ENCODE measurements around the gene UGT2A3.

DNA sequence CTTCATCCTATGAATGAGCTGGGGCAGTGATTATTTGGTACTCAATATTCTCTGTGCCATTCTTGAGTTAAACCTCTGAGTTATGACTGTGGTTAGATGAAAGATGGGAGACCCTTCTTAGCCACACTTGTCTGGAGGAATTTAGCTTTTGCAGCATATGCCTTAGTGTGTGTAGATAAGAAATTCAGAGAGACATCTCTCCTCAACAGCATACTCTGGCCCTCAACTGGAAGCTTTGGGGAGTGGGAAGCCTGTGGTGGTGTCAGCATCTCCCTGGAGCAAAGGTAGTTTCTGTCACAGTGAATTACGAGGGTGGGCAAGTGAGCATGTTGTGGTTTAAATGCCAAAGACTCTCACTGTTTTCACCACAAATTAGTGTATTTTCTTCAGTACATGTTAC is 58.7 kb downstream of the UGT2A3 start:
- TF ChIP-seq, protein P1, sequence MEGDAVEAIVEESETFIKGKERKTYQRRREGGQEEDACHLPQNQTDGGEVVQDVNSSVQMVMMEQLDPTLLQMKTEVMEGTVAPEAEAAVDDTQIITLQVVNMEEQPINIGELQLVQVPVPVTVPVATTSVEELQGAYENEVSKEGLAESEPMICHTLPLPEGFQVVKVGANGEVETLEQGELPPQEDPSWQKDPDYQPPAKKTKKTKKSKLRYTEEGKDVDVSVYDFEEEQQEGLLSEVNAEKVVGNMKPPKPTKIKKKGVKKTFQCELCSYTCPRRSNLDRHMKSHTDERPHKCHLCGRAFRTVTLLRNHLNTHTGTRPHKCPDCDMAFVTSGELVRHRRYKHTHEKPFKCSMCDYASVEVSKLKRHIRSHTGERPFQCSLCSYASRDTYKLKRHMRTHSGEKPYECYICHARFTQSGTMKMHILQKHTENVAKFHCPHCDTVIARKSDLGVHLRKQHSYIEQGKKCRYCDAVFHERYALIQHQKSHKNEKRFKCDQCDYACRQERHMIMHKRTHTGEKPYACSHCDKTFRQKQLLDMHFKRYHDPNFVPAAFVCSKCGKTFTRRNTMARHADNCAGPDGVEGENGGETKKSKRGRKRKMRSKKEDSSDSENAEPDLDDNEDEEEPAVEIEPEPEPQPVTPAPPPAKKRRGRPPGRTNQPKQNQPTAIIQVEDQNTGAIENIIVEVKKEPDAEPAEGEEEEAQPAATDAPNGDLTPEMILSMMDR (IDR thresholded peaks at IDR 0.05; ENCODE audit: low read depth, low read length, missing input control) = no peak
- TF ChIP-seq, protein P2, sequence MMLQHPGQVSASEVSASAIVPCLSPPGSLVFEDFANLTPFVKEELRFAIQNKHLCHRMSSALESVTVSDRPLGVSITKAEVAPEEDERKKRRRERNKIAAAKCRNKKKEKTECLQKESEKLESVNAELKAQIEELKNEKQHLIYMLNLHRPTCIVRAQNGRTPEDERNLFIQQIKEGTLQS (IDR thresholded peaks at IDR 0.05) = no peak
- TF ChIP-seq EGR1 (IDR thresholded peaks at IDR 0.05; ENCODE audit: low read depth in 2 of 2) (no peak), RXRA (IDR thresholded peaks at IDR 0.05) (no peak), GABPA (IDR thresholded peaks at IDR 0.05 in 1 of 2, conservative IDR thresholded peaks at IDR 0.05 in 1 of 2) (no peak), SP1 (IDR thresholded peaks at IDR 0.05) (no peak), RAD21 (IDR thresholded peaks at IDR 0.05) (no peak), JUND (IDR thresholded peaks at IDR 0.05) (no peak), YY1 (IDR thresholded peaks at IDR 0.05) (no peak), HNF4G (IDR thresholded peaks at IDR 0.05) (no peak), TAF1 (conservative IDR thresholded peaks at IDR 0.05) (no peak)
- TF ChIP-seq, protein P3, sequence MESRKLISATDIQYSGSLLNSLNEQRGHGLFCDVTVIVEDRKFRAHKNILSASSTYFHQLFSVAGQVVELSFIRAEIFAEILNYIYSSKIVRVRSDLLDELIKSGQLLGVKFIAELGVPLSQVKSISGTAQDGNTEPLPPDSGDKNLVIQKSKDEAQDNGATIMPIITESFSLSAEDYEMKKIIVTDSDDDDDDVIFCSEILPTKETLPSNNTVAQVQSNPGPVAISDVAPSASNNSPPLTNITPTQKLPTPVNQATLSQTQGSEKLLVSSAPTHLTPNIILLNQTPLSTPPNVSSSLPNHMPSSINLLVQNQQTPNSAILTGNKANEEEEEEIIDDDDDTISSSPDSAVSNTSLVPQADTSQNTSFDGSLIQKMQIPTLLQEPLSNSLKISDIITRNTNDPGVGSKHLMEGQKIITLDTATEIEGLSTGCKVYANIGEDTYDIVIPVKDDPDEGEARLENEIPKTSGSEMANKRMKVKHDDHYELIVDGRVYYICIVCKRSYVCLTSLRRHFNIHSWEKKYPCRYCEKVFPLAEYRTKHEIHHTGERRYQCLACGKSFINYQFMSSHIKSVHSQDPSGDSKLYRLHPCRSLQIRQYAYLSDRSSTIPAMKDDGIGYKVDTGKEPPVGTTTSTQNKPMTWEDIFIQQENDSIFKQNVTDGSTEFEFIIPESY (IDR thresholded peaks at IDR 0.05) = no peak
- TF ChIP-seq, protein P4, sequence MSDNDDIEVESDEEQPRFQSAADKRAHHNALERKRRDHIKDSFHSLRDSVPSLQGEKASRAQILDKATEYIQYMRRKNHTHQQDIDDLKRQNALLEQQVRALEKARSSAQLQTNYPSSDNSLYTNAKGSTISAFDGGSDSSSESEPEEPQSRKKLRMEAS (IDR thresholded peaks at IDR 0.05) = no peak
- TF ChIP-seq, protein P5, sequence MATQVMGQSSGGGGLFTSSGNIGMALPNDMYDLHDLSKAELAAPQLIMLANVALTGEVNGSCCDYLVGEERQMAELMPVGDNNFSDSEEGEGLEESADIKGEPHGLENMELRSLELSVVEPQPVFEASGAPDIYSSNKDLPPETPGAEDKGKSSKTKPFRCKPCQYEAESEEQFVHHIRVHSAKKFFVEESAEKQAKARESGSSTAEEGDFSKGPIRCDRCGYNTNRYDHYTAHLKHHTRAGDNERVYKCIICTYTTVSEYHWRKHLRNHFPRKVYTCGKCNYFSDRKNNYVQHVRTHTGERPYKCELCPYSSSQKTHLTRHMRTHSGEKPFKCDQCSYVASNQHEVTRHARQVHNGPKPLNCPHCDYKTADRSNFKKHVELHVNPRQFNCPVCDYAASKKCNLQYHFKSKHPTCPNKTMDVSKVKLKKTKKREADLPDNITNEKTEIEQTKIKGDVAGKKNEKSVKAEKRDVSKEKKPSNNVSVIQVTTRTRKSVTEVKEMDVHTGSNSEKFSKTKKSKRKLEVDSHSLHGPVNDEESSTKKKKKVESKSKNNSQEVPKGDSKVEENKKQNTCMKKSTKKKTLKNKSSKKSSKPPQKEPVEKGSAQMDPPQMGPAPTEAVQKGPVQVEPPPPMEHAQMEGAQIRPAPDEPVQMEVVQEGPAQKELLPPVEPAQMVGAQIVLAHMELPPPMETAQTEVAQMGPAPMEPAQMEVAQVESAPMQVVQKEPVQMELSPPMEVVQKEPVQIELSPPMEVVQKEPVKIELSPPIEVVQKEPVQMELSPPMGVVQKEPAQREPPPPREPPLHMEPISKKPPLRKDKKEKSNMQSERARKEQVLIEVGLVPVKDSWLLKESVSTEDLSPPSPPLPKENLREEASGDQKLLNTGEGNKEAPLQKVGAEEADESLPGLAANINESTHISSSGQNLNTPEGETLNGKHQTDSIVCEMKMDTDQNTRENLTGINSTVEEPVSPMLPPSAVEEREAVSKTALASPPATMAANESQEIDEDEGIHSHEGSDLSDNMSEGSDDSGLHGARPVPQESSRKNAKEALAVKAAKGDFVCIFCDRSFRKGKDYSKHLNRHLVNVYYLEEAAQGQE (IDR thresholded peaks at IDR 0.05) = no peak
